HG02970 (cell line): ENCODE data around the gene RBMS3.

ENCODE experiments used
- ATAC-seq: cut with Tn5 transposase; IDR thresholded peaks from one replicate; pipeline ENCODE4 v1.9.1; 2021; ENCODE audit warnings: mild to moderate bottlenecking, moderate library complexity, moderate number of reproducible peaks; ENCODE audit not compliant: unreplicated experiment, low FRiP score

The RBMS3 gene

GRCh38 chr3:29955413-29955812, 674.5 kb downstream of the RBMS3 start:
- ATAC-seq: no peak

GRCh38 chr3:29958816-29959215, 677.9 kb downstream of the RBMS3 start:
- no peak for ATAC-seq

- ATAC-seq: no peak
Observed at GRCh38 chr3:29971895-29972294, 691.0 kb downstream of the RBMS3 start.

GRCh38 chr3:29972320-29972993, 691.6 kb downstream of the RBMS3 start:
- no peak for ATAC-seq

GRCh38 chr3:29973763-29974162, 692.9 kb downstream of the RBMS3 start:
- no peak for ATAC-seq

GRCh38 chr3:29976871-29977270, 696.0 kb downstream of the RBMS3 start:
- no peak for ATAC-seq

- ATAC-seq: no peak
Observed at GRCh38 chr3:29977360-29977759, 696.5 kb downstream of the RBMS3 start.

GRCh38 chr3:29978036-29978435, 697.2 kb downstream of the RBMS3 start:
- no peak for ATAC-seq

- no peak for ATAC-seq
Observed at GRCh38 chr3:29991198-29991597, 710.3 kb downstream of the RBMS3 start.

- no peak for ATAC-seq
Observed at GRCh38 chr3:30002797-30003196, 721.9 kb downstream of the RBMS3 start.

GRCh38 chr3:30003741-30004140, 722.9 kb downstream of the RBMS3 start:
- no peak for ATAC-seq

GRCh38 chr3:30004481-30004880, 723.6 kb downstream of the RBMS3 start:
- no peak for ATAC-seq

- no peak for ATAC-seq
Observed at GRCh38 chr3:30006111-30006510, 725.2 kb downstream of the RBMS3 start.

GRCh38 chr3:30007668-30008067, 726.8 kb downstream of the RBMS3 start:
- no peak for ATAC-seq

- no peak for ATAC-seq
Observed at GRCh38 chr3:30011237-30011803, 730.4 kb downstream of the RBMS3 start.

GRCh38 chr3:30012941-30013543, 732.2 kb downstream of the RBMS3 start:
- ATAC-seq: no peak

- no peak for ATAC-seq
Observed at GRCh38 chr3:30017901-30018300, 737.0 kb downstream of the RBMS3 start.

- ATAC-seq: no peak
Observed at GRCh38 chr3:30020380-30020779, 739.5 kb downstream of the RBMS3 start.

GRCh38 chr3:30024466-30024865, 743.6 kb downstream of the RBMS3 start:
- no peak for ATAC-seq

GRCh38 chr3:30026851-30027250, 746.0 kb downstream of the RBMS3 start:
- ATAC-seq: no peak

GRCh38 chr3:30034246-30034991, 753.5 kb downstream of the RBMS3 start:
- ATAC-seq: no peak
